Muscle layer of colon (tissue), 2 donors: ENCODE data around the gene NF2.

Experiments used
- H3K27ac ChIP-seq: one replicate; pipeline ENCODE4 v1.7.0; 2013; ENCODE audit warnings: low read depth, mild to moderate bottlenecking, low read length, moderate library complexity
- H3K27me3 ChIP-seq, 2 donors: one replicate each; pipeline ENCODE4 v1.7.0; 2013; ENCODE audit warnings: low read length in 2 of 2, mild to moderate bottlenecking in 2 of 2; ENCODE audit not compliant: insufficient read depth in 2 of 2, control insufficient read depth in 1 of 2
- H3K36me3 ChIP-seq: one replicate; pipeline ENCODE4 v1.7.0; 2013; ENCODE audit warnings: mild to moderate bottlenecking, low read length; ENCODE audit not compliant: insufficient read depth
- H3K4me1 ChIP-seq: one replicate; pipeline ENCODE4 v1.7.0; 2013; ENCODE audit warnings: mild to moderate bottlenecking, low read length; ENCODE audit not compliant: insufficient read depth
- H3K4me3 ChIP-seq, 2 donors: one replicate each; pipeline ENCODE4 v1.7.0; 2013; ENCODE audit warnings: low read length in 2 of 2, low read depth in 1 of 2, mild to moderate bottlenecking in 1 of 2, moderate library complexity in 1 of 2
- H3K9ac ChIP-seq: one replicate; pipeline ENCODE4 v1.7.0; 2013; ENCODE audit warnings: low read length
- H3K9me3 ChIP-seq: one replicate; pipeline ENCODE4 v1.7.0; 2013; ENCODE audit warnings: mild to moderate bottlenecking, low read length
- donor health status: abdominal sarcoma.
- donor health status: Adenocarcinoma of cecum.

The NF2 gene

GRCh38 chr22:29726512-29727130 lies 123.2 kb downstream of the NF2 start:
- Histone ChIP-seq H3K4me3 (no peak overlapping the region), H3K27me3 (peaks cover 0 to 14% of the 10 kb centered on the region in 2 donors), H3K27ac (no peak overlapping the region), H3K9ac (no peak overlapping the region), H3K9me3 (no peaks in the 10 kb centered on the region), H3K4me1 (no peaks in the 10 kb centered on the region), H3K36me3 (no peaks in the 10 kb centered on the region)

- Histone ChIP-seq H3K36me3 (no peaks in the 10 kb centered on the region), H3K27ac (no peak overlapping the region), H3K4me1 (no peaks in the 10 kb centered on the region), H3K9me3 (no peaks in the 10 kb centered on the region), H3K9ac (no peak overlapping the region), H3K4me3 (no peak overlapping the region), H3K27me3 (peaks cover 0 to 9% of the 10 kb centered on the region in 2 donors)
These were observed 123.7 kb downstream of the NF2 start for GRCh38 chr22:29727131-29727523.

GRCh38 chr22:29729161-29729560 lies 125.7 kb downstream of the NF2 start:
- Histone ChIP-seq H3K27me3 (no peaks in the 10 kb centered on the region), H3K4me3 (no peak overlapping the region), H3K27ac (no peak overlapping the region), H3K9ac (no peak overlapping the region), H3K4me1 (peaks cover 12% of the 10 kb centered on the region), H3K9me3 (no peaks in the 10 kb centered on the region), H3K36me3 (no peaks in the 10 kb centered on the region)

GRCh38 chr22:29731058-29731850 lies 127.8 kb downstream of the NF2 start:
- Histone ChIP-seq H3K27ac (no peak overlapping the region), H3K9ac (no peak overlapping the region), H3K9me3 (no peaks in the 10 kb centered on the region), H3K36me3 (no peaks in the 10 kb centered on the region), H3K4me1 (peaks cover 12% of the 10 kb centered on the region), H3K4me3 (no peak overlapping the region), H3K27me3 (no peaks in the 10 kb centered on the region)

GRCh38 chr22:29732883-29733282 lies 129.4 kb downstream of the NF2 start:
- no peak overlapping the region for H3K27ac ChIP-seq
- no peaks in the 10 kb centered on the region for H3K9me3 ChIP-seq
- H3K4me3 ChIP-seq, result no peak overlapping the region
- H3K9ac ChIP-seq, result no peak overlapping the region
- H3K27me3 ChIP-seq, result no peaks in the 10 kb centered on the region
- peaks cover 12% of the 10 kb centered on the region for H3K4me1 ChIP-seq
- H3K36me3 ChIP-seq, result no peaks in the 10 kb centered on the region

GRCh38 chr22:29733362-29734201 lies 130.1 kb downstream of the NF2 start:
- H3K27me3 ChIP-seq, result no peaks in the 10 kb centered on the region
- no peaks in the 10 kb centered on the region for H3K36me3 ChIP-seq
- no peak overlapping the region for H3K9ac ChIP-seq
- H3K9me3 ChIP-seq, result no peaks in the 10 kb centered on the region
- no peak overlapping the region for H3K27ac ChIP-seq
- H3K4me1 ChIP-seq, result peaks cover 12% of the 10 kb centered on the region
- no peak overlapping the region for H3K4me3 ChIP-seq

GRCh38 chr22:29734406-29734805 lies 131.0 kb downstream of the NF2 start:
- peaks cover 5% of the 10 kb centered on the region for H3K36me3 ChIP-seq
- H3K4me1 ChIP-seq, result peaks cover 12% of the 10 kb centered on the region
- H3K27ac ChIP-seq, result no peak overlapping the region
- H3K9ac ChIP-seq, result no peak overlapping the region
- H3K4me3 ChIP-seq, result no peak overlapping the region
- no peaks in the 10 kb centered on the region for H3K9me3 ChIP-seq
- H3K27me3 ChIP-seq, result no peaks in the 10 kb centered on the region

- Histone ChIP-seq H3K4me1 (peaks cover 12% of the 10 kb centered on the region), H3K27ac (no peak overlapping the region), H3K9me3 (no peaks in the 10 kb centered on the region), H3K4me3 (no peak overlapping the region), H3K36me3 (peaks cover 9% of the 10 kb centered on the region), H3K9ac (no peak overlapping the region), H3K27me3 (no peaks in the 10 kb centered on the region)
These were observed 131.4 kb downstream of the NF2 start for GRCh38 chr22:29734838-29735237.

- Histone ChIP-seq H3K9me3 (no peaks in the 10 kb centered on the region), H3K27me3 (no peaks in the 10 kb centered on the region), H3K4me1 (peaks cover 12% of the 10 kb centered on the region), H3K36me3 (peaks cover 15% of the 10 kb centered on the region), H3K27ac (no peak overlapping the region), H3K9ac (no peak overlapping the region), H3K4me3 (no peak overlapping the region)
These were observed 132.0 kb downstream of the NF2 start for GRCh38 chr22:29735416-29735815.

GRCh38 chr22:29737251-29738117 lies 134.1 kb downstream of the NF2 start:
- Histone ChIP-seq H3K36me3 (peaks cover 31% of the 10 kb centered on the region), H3K9ac (no peak overlapping the region), H3K4me3 (no peak overlapping the region), H3K4me1 (peaks cover 12% of the 10 kb centered on the region), H3K27ac (no peak overlapping the region), H3K27me3 (no peaks in the 10 kb centered on the region), H3K9me3 (no peaks in the 10 kb centered on the region)
